Esophagus (tissue), 2 donors: ENCODE measurements around the gene UBR4. TPM values are rescaled to one million over a fixed set of nuclear protein-coding genes. Genes with fewer than 3 reads are reported as not detected.

ENCODE experiments used
- H3K27ac ChIP-seq, 2 donors: one replicate each; pipeline ENCODE4 v1.5.1; 2013; ENCODE audit warnings: low read depth in 2 of 2, mild to moderate bottlenecking in 2 of 2, inconsistent platforms in 1 of 2, low read length in 1 of 2, moderate library complexity in 1 of 2
- H3K27me3 ChIP-seq, 2 donors: one replicate each; pipeline ENCODE4 v1.6.1; 2013; ENCODE audit warnings: low read length in 2 of 2, control low read depth in 1 of 2, mild to moderate bottlenecking in 1 of 2; ENCODE audit not compliant: insufficient read depth in 2 of 2, control insufficient read depth in 1 of 2
- H3K36me3 ChIP-seq, 2 donors: one replicate each; pipeline ENCODE4 v1.6.1; 2013; ENCODE audit warnings: low read length in 1 of 2; ENCODE audit not compliant: control insufficient read depth in 2 of 2, insufficient read depth in 2 of 2
- H3K4me1 ChIP-seq, 2 donors: one replicate each; pipeline ENCODE4 v1.6.1; 2013; ENCODE audit warnings: low read length in 1 of 2; ENCODE audit not compliant: control insufficient read depth in 2 of 2, insufficient read depth in 2 of 2
- H3K4me3 ChIP-seq, 2 donors: one replicate each; pipeline ENCODE4 v1.5.1; 2013; ENCODE audit warnings: low read length in 2 of 2, mild to moderate bottlenecking in 2 of 2, low read depth in 1 of 2, moderate library complexity in 1 of 2
- H3K9me3 ChIP-seq, 2 donors: one replicate each; pipeline ENCODE4 v1.6.1; 2013; ENCODE audit warnings: mild to moderate bottlenecking in 2 of 2, low read depth in 1 of 2, low read length in 1 of 2, moderate library complexity in 1 of 2; ENCODE audit not compliant: control insufficient read depth in 2 of 2, insufficient read depth in 1 of 2
- WGBS, 2 donors: extraction: QIAGEN DNeasy Blood & Tissue Kit; methylation state at CpG; one replicate each; pipeline ENCODE4 v1.1.7; 2013; 5-methylcytosine and 5-hydroxymethylcytosine counted together
- polyA plus RNA-seq, 2 donors: library from polyadenylated mRNA; stranded (reverse); fragments of 200-250 nt; gene quantifications; one replicate each; pipeline ENCODE4 v1.2.3, GENCODE V29; 2013
- donor health status: healthy with polysubstance abuse.
- donor health status: Bipolar disorder and iron deficiency.

The UBR4 gene
- polyA plus RNA-seq, 2 donors = 81.9 to 89.9 TPM

- Histone ChIP-seq H3K4me3 (no peak overlapping the region), H3K9me3 (no peaks in the 10 kb centered on the region), H3K36me3 (no peaks in the 10 kb centered on the region), H3K27me3 (no peaks in the 10 kb centered on the region), H3K27ac (no peak overlapping the region), H3K4me1 (peaks cover 0 to 8% of the 10 kb centered on the region in 2 donors)
- 71 to 75% methylated on average over 18 of the region's 18 CpGs for WGBS, 2 donors
Observed at GRCh38 chr1:19045898-19046880, 163.9 kb downstream of the UBR4 start.

- WGBS, 2 donors = 78 to 81% methylated on average over 24 of the region's 24 CpGs
- Histone ChIP-seq H3K36me3 (no peaks in the 10 kb centered on the region), H3K4me1 (peaks cover 0 to 8% of the 10 kb centered on the region in 2 donors), H3K27me3 (no peaks in the 10 kb centered on the region), H3K27ac (no peak overlapping the region), H3K9me3 (no peaks in the 10 kb centered on the region), H3K4me3 (no peak overlapping the region)
Observed at GRCh38 chr1:19044975-19045831, 164.9 kb downstream of the UBR4 start.

- WGBS, 2 donors = 69 to 86% methylated on average over 6 of the region's 6 CpGs
- peaks cover 0 to 6% of the 10 kb centered on the region in 2 donors for H3K4me1 ChIP-seq
- H3K4me3 ChIP-seq = no peak overlapping the region
- H3K27me3 ChIP-seq = no peaks in the 10 kb centered on the region
- no peak overlapping the region for H3K27ac ChIP-seq
- H3K36me3 ChIP-seq = no peaks in the 10 kb centered on the region
- H3K9me3 ChIP-seq = no peaks in the 10 kb centered on the region
Observed at GRCh38 chr1:19044471-19044870, 165.6 kb downstream of the UBR4 start.

- no peaks in the 10 kb centered on the region for H3K9me3 ChIP-seq
- no peaks in the 10 kb centered on the region for H3K27me3 ChIP-seq
- 79 to 80% methylated on average over 16 of the region's 16 CpGs for WGBS, 2 donors
- H3K36me3 ChIP-seq = no peaks in the 10 kb centered on the region
- peaks cover 0 to 3% of the 10 kb centered on the region in 2 donors for H3K4me1 ChIP-seq
- no peak overlapping the region for H3K4me3 ChIP-seq
- H3K27ac ChIP-seq = no peak overlapping the region
Observed at GRCh38 chr1:19043579-19044443, 166.3 kb downstream of the UBR4 start.

GRCh38 chr1:19042675-19043578 is 167.1 kb downstream of the UBR4 start:
- Histone ChIP-seq H3K27me3 (no peaks in the 10 kb centered on the region), H3K9me3 (no peaks in the 10 kb centered on the region), H3K27ac (no peak overlapping the region), H3K4me1 (peaks cover 2 to 3% of the 10 kb centered on the region in 2 donors), H3K4me3 (no peak overlapping the region), H3K36me3 (no peaks in the 10 kb centered on the region)
- WGBS, 2 donors = 49% methylated on average over 18 of the region's 18 CpGs

GRCh38 chr1:19040010-19040680 is 169.9 kb downstream of the UBR4 start:
- 90 to 94% methylated on average over 4 of the region's 4 CpGs for WGBS, 2 donors
- H3K27me3 ChIP-seq = no peaks in the 10 kb centered on the region

GRCh38 chr1:19038732-19039131 is 171.3 kb downstream of the UBR4 start:
- H3K27me3 ChIP-seq = no peaks in the 10 kb centered on the region
- peaks cover 6 to 10% of the 10 kb centered on the region in 2 donors for H3K4me1 ChIP-seq
- H3K9me3 ChIP-seq = no peaks in the 10 kb centered on the region
- no peak overlapping the region for H3K27ac ChIP-seq
- no peak overlapping the region for H3K4me3 ChIP-seq
- H3K36me3 ChIP-seq = no peaks in the 10 kb centered on the region
- 91% methylated on average over 5 of the region's 5 CpGs for WGBS, 2 donors

More at GRCh38 chr1:19040010-19040680, 169.9 kb downstream of the UBR4 start:
- Histone ChIP-seq H3K27ac (no peak overlapping the region), H3K36me3 (no peaks in the 10 kb centered on the region), H3K4me3 (no peak overlapping the region), H3K9me3 (no peaks in the 10 kb centered on the region), H3K4me1 (peaks cover 3 to 4% of the 10 kb centered on the region in 2 donors)

- peaks cover 6 to 16% of the 10 kb centered on the region in 2 donors for H3K4me1 ChIP-seq
- H3K9me3 ChIP-seq = no peaks in the 10 kb centered on the region
- no peak overlapping the region for H3K27ac ChIP-seq
- WGBS, 2 donors = 83 to 88% methylated on average over 5 of the region's 5 CpGs
- no peaks in the 10 kb centered on the region for H3K27me3 ChIP-seq
- no peaks in the 10 kb centered on the region for H3K36me3 ChIP-seq
- H3K4me3 ChIP-seq = no peak overlapping the region
Observed at GRCh38 chr1:19038096-19038495, 172.0 kb downstream of the UBR4 start.
